Kidney epithelial cell (primary cell): ENCODE measurements around the gene FMN1. TPM values are rescaled to one million over a fixed set of nuclear protein-coding genes. Genes with fewer than 3 reads are reported as not detected.
A peak's percentile ranks its signal among the peaks of the same experiment; 100 is the strongest.

Experiments
- DNase-seq: peaks from one replicate; pipeline ENCODE4 v3.0.0-alpha.2; 2010; ENCODE audit warnings: low read depth
- H3K27me3 ChIP-seq: 2 replicates; pipeline ENCODE4 v1.6.0; 2011; ENCODE audit warnings: low read length; ENCODE audit not compliant: control insufficient read depth, insufficient read depth
- H3K36me3 ChIP-seq: 2 replicates; pipeline ENCODE4 v1.5.1; 2011; ENCODE audit warnings: low read length; ENCODE audit not compliant: control insufficient read depth, insufficient read depth
- H3K4me3 ChIP-seq: 2 replicates; pipeline ENCODE4 v1.5.1; 2011; ENCODE audit warnings: low read depth, mild to moderate bottlenecking, control low read depth, low read length
- total RNA-seq: library from RNA; depleted of rRNA; stranded (reverse); fragments of >200 nt; gene quantifications from 2 replicates; pipeline ENCODE4 v1.2.3, GENCODE V29; 2015
- TF ChIP-seq, protein P1 (sequence below): IDR thresholded peaks from 2 replicates; pipeline ENCODE4 v1.5.1; 2011; ENCODE audit warnings: mild to moderate bottlenecking, moderate library complexity, low read length, control low read depth, inconsistent platforms; ENCODE audit not compliant: insufficient read depth, poor library complexity, severe bottlenecking

The FMN1 gene
- total RNA-seq, 1 donor from 2014 or later = 4.5 TPM

DNA sequence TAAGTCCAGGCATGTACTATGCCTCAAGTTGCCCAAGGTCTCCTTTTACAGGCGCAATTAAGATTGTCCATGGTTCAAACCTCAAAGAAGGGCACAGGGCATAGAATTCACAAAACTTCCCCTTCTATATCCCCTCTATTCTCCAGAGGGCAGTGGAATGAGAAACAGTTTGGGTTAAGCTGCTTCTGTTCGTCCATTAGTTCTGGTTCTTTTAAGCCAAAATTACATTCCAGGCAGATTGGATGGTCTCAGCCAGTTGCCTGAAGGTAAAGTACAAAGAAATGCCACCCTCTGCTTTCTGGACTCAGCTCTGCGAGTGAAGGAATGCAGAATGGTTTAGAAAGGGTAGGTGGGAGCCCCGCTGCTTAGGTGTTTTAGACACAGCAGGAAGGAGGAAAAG lies 276.0 kb downstream of the FMN1 start:
- Histone ChIP-seq H3K27me3 (no peaks in the 10 kb centered on the region), H3K36me3 (no peaks in the 10 kb centered on the region), H3K4me3 (no peak overlapping the region)
- DNase-seq = no peak
- TF ChIP-seq, protein P1, sequence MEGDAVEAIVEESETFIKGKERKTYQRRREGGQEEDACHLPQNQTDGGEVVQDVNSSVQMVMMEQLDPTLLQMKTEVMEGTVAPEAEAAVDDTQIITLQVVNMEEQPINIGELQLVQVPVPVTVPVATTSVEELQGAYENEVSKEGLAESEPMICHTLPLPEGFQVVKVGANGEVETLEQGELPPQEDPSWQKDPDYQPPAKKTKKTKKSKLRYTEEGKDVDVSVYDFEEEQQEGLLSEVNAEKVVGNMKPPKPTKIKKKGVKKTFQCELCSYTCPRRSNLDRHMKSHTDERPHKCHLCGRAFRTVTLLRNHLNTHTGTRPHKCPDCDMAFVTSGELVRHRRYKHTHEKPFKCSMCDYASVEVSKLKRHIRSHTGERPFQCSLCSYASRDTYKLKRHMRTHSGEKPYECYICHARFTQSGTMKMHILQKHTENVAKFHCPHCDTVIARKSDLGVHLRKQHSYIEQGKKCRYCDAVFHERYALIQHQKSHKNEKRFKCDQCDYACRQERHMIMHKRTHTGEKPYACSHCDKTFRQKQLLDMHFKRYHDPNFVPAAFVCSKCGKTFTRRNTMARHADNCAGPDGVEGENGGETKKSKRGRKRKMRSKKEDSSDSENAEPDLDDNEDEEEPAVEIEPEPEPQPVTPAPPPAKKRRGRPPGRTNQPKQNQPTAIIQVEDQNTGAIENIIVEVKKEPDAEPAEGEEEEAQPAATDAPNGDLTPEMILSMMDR = no peak

DNA sequence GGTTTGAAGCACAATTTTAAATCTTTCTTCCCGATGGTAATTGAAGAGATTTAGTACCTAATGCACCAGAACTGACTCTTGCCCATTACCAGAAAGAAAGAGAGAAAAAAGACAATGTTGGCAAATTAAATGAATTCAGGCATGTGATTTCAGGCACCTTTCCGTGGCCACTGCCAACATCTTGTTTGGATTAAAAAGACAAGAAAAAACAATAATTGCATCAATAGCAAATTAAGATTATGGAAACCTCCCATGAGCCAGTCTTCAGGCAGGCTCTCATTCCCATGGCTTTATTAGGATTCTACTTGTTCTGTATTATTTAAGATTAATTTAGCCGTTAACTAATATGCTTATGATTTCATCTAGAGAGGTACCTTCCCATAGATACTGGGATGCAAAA lies 283.7 kb downstream of the FMN1 start:
- H3K36me3 ChIP-seq = no peaks in the 10 kb centered on the region
- DNase-seq = no peak
- no peaks in the 10 kb centered on the region for H3K27me3 ChIP-seq
- TF ChIP-seq, protein P1 = no peak
- no peak overlapping the region for H3K4me3 ChIP-seq

DNA sequence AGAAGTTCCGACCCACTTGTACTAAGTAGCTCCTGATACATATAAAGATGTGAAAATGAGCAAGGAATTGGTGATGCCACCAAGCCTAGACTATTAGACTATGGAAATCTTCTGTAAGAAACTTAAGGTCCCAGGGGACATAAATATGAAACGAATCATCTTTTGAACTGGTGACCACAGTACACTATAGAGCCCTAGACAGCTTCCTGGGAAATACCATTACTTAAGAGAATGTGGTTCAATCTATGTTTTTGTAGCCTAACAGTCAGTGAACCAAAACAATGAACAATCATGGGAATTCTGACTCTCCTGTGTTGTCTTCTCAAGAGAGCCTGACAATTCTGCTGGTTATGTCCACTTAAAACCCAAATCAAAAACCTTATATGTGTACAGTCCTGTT lies 285.1 kb downstream of the FMN1 start:
- H3K4me3 ChIP-seq = no peak overlapping the region
- peak; percentile 70 for DNase-seq
- TF ChIP-seq, protein P1 = no peak
- H3K36me3 ChIP-seq = no peaks in the 10 kb centered on the region
- H3K27me3 ChIP-seq = no peaks in the 10 kb centered on the region

DNA sequence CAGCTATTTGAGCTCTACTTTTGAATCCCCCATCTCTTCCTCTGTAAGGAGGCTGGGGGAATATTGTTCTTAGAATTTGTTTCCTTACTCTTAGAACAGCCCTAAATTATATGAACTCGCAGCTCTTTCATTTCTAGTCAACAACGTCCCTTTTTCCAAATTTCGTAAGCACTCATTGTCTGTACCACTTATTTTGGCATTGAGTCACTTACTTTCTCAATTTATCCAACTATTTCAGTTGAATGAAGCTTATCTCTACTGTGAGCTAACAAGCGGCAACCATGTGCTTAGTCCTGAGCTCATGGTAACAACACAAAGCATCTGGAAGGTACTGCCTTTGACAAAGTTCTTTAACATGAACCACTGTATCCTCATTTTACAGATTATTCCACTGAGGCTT lies 285.6 kb downstream of the FMN1 start:
- H3K4me3 ChIP-seq = no peak overlapping the region
- no peak for DNase-seq
- TF ChIP-seq, protein P1 = no peak
- H3K27me3 ChIP-seq = no peaks in the 10 kb centered on the region
- H3K36me3 ChIP-seq = no peaks in the 10 kb centered on the region

DNA sequence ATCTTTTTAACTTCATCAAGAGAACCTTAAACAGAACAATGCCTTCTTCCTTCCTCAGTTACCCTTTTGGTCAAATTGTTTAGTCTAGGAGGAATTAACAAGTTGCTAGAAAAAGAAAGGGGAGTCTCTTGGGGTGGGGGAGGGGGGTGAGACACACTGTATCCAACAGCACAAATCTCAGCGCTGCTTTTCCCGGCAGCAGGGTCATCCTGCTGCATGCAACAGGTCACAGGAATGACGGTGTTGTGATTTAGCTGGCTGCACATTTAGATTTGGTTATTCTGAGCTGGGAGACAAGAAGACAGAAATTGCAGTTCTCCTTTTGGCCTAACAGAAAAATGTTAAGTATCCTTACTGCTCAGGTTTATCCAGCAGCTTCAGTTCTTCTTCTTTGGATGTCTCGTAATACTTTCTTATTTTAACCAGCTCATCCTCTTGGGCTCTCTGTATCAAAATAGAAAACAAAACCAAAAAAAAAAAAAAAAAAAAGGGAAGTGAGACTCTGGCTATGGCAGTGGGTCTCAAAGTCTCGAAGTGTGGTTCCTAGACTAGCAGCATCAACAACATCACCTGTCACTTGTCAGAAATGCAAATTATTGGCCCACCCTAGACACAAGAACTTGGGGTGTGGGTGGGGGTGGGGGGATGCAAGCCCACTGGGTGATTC lies 286.2 kb downstream of the FMN1 start:
- H3K36me3 ChIP-seq = no peaks in the 10 kb centered on the region
- TF ChIP-seq, protein P1 = no peak
- DNase-seq = peak; percentile 42
- H3K27me3 ChIP-seq = no peaks in the 10 kb centered on the region
- H3K4me3 ChIP-seq = no peak overlapping the region

DNA sequence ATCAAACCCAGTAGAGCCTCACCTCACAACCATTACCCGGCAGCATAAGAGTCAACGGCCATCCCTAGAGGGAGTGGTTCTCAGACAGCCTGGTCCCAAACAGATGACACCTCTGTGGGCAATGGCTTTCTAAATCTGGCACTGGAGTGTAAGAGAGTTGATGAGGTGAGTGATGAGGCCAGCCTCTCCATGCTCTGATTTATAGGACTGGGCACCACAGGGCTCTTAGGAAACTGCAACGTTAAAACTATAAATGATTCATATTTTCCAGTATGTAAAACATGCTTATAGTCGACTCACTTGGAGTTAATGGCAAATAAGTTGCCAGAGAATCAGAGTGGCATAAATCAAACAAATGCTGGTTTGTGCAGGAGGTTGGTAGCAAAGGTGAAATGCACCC lies 289.0 kb downstream of the FMN1 start:
- TF ChIP-seq, protein P1 = no peak
- H3K36me3 ChIP-seq = no peaks in the 10 kb centered on the region
- H3K27me3 ChIP-seq = no peaks in the 10 kb centered on the region
- H3K4me3 ChIP-seq = no peak overlapping the region
- DNase-seq = no peak
